ENCODE measurements around the gene FNDC3A.

DNA sequence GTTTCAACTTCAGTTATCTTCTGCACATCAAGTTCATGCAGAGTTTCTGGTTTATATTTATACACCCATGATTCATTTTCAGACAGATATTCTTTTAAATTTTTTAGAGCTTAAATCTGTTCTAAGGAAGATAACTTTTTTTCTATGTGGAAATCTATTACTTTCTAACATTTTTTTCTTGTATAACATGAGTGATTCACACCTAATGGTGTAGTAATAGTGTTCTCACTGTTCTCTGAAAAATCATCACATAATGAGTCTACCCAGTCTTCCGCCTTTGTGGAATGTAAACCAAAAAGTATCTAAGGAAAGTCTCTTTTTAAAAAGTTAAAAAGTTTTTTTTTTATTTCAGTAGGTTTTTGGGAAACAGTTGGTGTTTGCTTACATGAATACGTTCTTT lies 70.8 kb downstream of the FNDC3A start:
- TF ChIP-seq CTCF (IDR thresholded peaks at IDR 0.05) (no peak), POLR2A (IDR thresholded peaks at IDR 0.05) (no peak), EP300 (IDR thresholded peaks at IDR 0.05) (no peak)

All from stomach (tissue), 4 donors.